GM13976 (cell line): ENCODE data around the gene PUS10.
"Not testable (repeated sequence)": the region's sequence is repeated elsewhere in the genome, so short reads cannot be mapped to it uniquely, and the experiment has no call there.

Experiments
- DNase-seq: peaks from one replicate; pipeline ENCODE4 v3.0.0; 2012; ENCODE audit warnings: low spot score
- CTCF ChIP-seq: IDR thresholded peaks from 2 replicates; pipeline ENCODE4 v1.5.1; 2012; ENCODE audit warnings: borderline replicate concordance, mild to moderate bottlenecking; ENCODE audit not compliant: insufficient read depth; ENCODE audit errors: extremely low read depth, missing control alignments, control extremely low read depth
- in situ Hi-C: fragments of 300-500 bp; cut with MboI; formaldehyde crosslinking; loops from one replicate; pipeline ENCODE4 v1.12.0; 2022; ENCODE audit warnings: low sequenced_read_pairs, mixed read lengths, inconsistent platforms; ENCODE audit not compliant: unreplicated experiment

Gene PUS10

GRCh38 chr2:61045999-61046398, 27.9 kb upstream of the PUS10 start:
- in situ Hi-C loops = no loop called here
- no peak for TF ChIP-seq CTCF
- no peak for DNase-seq

GRCh38 chr2:61045226-61045625, 27.2 kb upstream of the PUS10 start:
- no peak for DNase-seq
- in situ Hi-C loops = no loop called here
- no peak for TF ChIP-seq CTCF

GRCh38 chr2:61044636-61045035, 26.6 kb upstream of the PUS10 start:
- no peak for TF ChIP-seq CTCF
- in situ Hi-C loops = no loop called here
- no peak for DNase-seq

- TF ChIP-seq CTCF = no peak
- no peak for DNase-seq
- in situ Hi-C loops = no loop called here
Measured at GRCh38 chr2:61042807-61043206, 24.8 kb upstream of the PUS10 start.

- DNase-seq, in situ Hi-C loops: not testable (repeated sequence)
Measured at GRCh38 chr2:61036643-61037042, 18.6 kb upstream of the PUS10 start.

GRCh38 chr2:61034592-61034991, 16.5 kb upstream of the PUS10 start:
- DNase-seq = not testable (repeated sequence)

GRCh38 chr2:61029533-61029932, 11.5 kb upstream of the PUS10 start:
- TF ChIP-seq CTCF = no peak
- no peak for DNase-seq
- in situ Hi-C loops = no loop called here

More at GRCh38 chr2:61034592-61034991, 16.5 kb upstream of the PUS10 start:
- in situ Hi-C loops = not testable (repeated sequence)

- in situ Hi-C loops = no loop called here
- DNase-seq = no peak
- no peak for TF ChIP-seq CTCF
Measured at GRCh38 chr2:61023670-61024069, 5.6 kb upstream of the PUS10 start.
